GM19043 (cell line): ENCODE data around the gene P4HTM.
A peak's percentile ranks its signal among the peaks of the same experiment; 100 is the strongest.
"Not testable (repeated sequence)": the region's sequence is repeated elsewhere in the genome, so short reads cannot be mapped to it uniquely, and the experiment has no call there.

ENCODE experiments used
- ATAC-seq: cut with Tn5 transposase; IDR thresholded peaks from one replicate; pipeline ENCODE4 v1.9.1; 2021; ENCODE audit warnings: low read depth; ENCODE audit not compliant: unreplicated experiment

The P4HTM gene

GRCh38 chr3:49007771-49008528 is 17.9 kb downstream of the P4HTM start:
- ATAC-seq = peak; percentile 38

- not testable (repeated sequence) for ATAC-seq
Observed at GRCh38 chr3:49008627-49009026, 18.6 kb downstream of the P4HTM start.

GRCh38 chr3:49009396-49009795 is 19.4 kb downstream of the P4HTM start:
- ATAC-seq = no peak

- no peak for ATAC-seq
Observed at GRCh38 chr3:49012441-49013017, 22.5 kb downstream of the P4HTM start.

- ATAC-seq = no peak
Observed at GRCh38 chr3:49013113-49013737, 23.2 kb downstream of the P4HTM start.

- ATAC-seq = no peak
Observed at GRCh38 chr3:49013738-49014660, 24.0 kb downstream of the P4HTM start.

GRCh38 chr3:49015072-49015471 is 25.0 kb downstream of the P4HTM start:
- no peak for ATAC-seq

GRCh38 chr3:49015765-49016164 is 25.7 kb downstream of the P4HTM start:
- no peak for ATAC-seq

- ATAC-seq = no peak
Observed at GRCh38 chr3:49016414-49017228, 26.6 kb downstream of the P4HTM start.

- ATAC-seq = no peak
Observed at GRCh38 chr3:49017229-49017970, 27.4 kb downstream of the P4HTM start.

- no peak for ATAC-seq
Observed at GRCh38 chr3:49017971-49018706, 28.1 kb downstream of the P4HTM start, which contains the start of gene DALRD3. TSS of gene DALRD3 (minus strand) at chr3:49018580. CDS start at chr3:49018564, 16 bp downstream.

GRCh38 chr3:49018707-49019006 is 28.6 kb downstream of the P4HTM start:
- ATAC-seq = no peak

- ATAC-seq = no peak
Observed at GRCh38 chr3:49019941-49020329, 29.9 kb downstream of the P4HTM start.

- ATAC-seq = no peak
Observed at GRCh38 chr3:49020330-49021212, 30.5 kb downstream of the P4HTM start.

- ATAC-seq = peak; percentile 42
Observed at GRCh38 chr3:49021213-49021812, 31.3 kb downstream of the P4HTM start.

- ATAC-seq = peak; percentile 52
Observed at GRCh38 chr3:49021813-49022687, 32.0 kb downstream of the P4HTM start, which contains the start of gene NDUFAF3. TSS of gene NDUFAF3 (plus strand) at chr3:49022121. CDS start at chr3:49022145, 24 bp downstream.
